ENCODE results near the gene GINS1. TPM values are rescaled to one million over a fixed set of nuclear protein-coding genes. Genes with fewer than 3 reads are reported as not detected.

Gene GINS1
- total and polyA plus RNA-seq, 2 donors (not counting 1 experiment from before 2014, with no cell fraction given) = 0.61 to 2.0 TPM

DNA sequence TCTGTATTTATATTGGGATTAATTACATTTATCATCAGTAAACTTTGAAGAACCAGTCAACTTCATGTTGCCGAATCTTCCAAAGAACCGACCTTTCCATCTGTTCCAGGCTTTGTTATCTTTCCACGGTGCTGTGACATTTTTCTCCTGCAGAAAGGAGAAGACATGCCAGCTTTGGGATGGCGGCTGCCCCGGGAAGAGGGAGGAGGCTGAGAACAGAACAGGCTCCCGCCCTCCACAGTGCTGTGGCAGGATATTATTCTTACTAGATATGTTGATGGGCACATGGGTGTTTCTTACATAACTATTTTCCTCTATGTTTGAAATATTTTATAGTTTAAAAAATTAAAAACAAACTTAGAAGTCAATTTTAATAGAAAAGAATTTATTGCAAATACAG lies 44.9 kb downstream of the GINS1 start:
- no peak for ATAC-seq (ENCODE audit: low read depth)
- Histone ChIP-seq H3K36me3 (replicated peaks in 1 of 2; ENCODE audit: control extremely low read depth in 1 of 2, control insufficient read depth in 1 of 2, extremely low read depth in 1 of 2, insufficient read depth in 2 of 2, low read length in 1 of 2) (no peaks in the 10 kb centered on the region), H3K79me2 (ENCODE audit: control insufficient read depth, insufficient read depth, low read length) (no peaks in the 10 kb centered on the region), H3K4me2 (replicated peaks; ENCODE audit: low read depth, low read length, poor library complexity, severe bottlenecking) (no peak overlapping the region), H3K4me1 (ENCODE audit: control insufficient read depth in 2 of 2, insufficient read depth in 2 of 2, low read length in 2 of 2) (no peaks in the 10 kb centered on the region), H3K4me3 (ENCODE audit: control extremely low read depth in 1 of 5, extremely low read depth in 1 of 5, insufficient read depth in 1 of 5, low read depth in 2 of 5, low read length in 4 of 5) (no peak overlapping the region), H3K9me3 (ENCODE audit: control extremely low read depth in 1 of 3, control insufficient read depth in 2 of 3, insufficient read depth in 1 of 3, low read length in 2 of 3) (no peaks in the 10 kb centered on the region), H3K9ac (ENCODE audit: low read length) (no peak overlapping the region), H4K20me1 (ENCODE audit: control insufficient read depth, insufficient read depth, low read length, poor library complexity, severe bottlenecking) (no peaks in the 10 kb centered on the region), H3K27me3 (replicated peaks in 1 of 4; ENCODE audit: control extremely low read depth in 1 of 4, control insufficient read depth in 3 of 4, insufficient read depth in 4 of 4, low read length in 3 of 4) (no peaks in the 10 kb centered on the region), H3K27ac (ENCODE audit: low read length in 2 of 2) (no peak overlapping the region), H2AFZ (ENCODE audit: insufficient read depth, low read depth, low read length, poor library complexity, severe bottlenecking) (no peak overlapping the region)
- WGBS (ENCODE audit: insufficient coverage) = 100% methylated on average over 3 of the region's 6 CpGs
- Mint-ChIP-seq H3K27me3 (no peaks in the 10 kb centered on the region), H3K4me1 (no peaks in the 10 kb centered on the region), H3K27ac (no peak overlapping the region), H3K9me3 (ENCODE audit: insufficient read depth) (peaks cover 4% of the 10 kb centered on the region), H3K4me3 (no peak overlapping the region)
- intact Hi-C loops (cut with micrococcal nuclease) = no loop called here
- POLR2A ChIA-PET = no interaction called here
- TF ChIP-seq, protein P1, sequence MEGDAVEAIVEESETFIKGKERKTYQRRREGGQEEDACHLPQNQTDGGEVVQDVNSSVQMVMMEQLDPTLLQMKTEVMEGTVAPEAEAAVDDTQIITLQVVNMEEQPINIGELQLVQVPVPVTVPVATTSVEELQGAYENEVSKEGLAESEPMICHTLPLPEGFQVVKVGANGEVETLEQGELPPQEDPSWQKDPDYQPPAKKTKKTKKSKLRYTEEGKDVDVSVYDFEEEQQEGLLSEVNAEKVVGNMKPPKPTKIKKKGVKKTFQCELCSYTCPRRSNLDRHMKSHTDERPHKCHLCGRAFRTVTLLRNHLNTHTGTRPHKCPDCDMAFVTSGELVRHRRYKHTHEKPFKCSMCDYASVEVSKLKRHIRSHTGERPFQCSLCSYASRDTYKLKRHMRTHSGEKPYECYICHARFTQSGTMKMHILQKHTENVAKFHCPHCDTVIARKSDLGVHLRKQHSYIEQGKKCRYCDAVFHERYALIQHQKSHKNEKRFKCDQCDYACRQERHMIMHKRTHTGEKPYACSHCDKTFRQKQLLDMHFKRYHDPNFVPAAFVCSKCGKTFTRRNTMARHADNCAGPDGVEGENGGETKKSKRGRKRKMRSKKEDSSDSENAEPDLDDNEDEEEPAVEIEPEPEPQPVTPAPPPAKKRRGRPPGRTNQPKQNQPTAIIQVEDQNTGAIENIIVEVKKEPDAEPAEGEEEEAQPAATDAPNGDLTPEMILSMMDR (IDR thresholded peaks at IDR 0.05) = no peak
- no peak for TF ChIP-seq EZH2 (IDR thresholded peaks at IDR 0.05; ENCODE audit: borderline replicate concordance, insufficient read depth, low read depth, low read length, poor library complexity, severe bottlenecking)
- CTCF ChIA-PET = no interaction called here
- no peak for DNase-seq

GRCh38 chr20:25453035-25453810 lies 45.8 kb downstream of the GINS1 start:
- H3K4me1 Mint-ChIP-seq = no peaks in the 10 kb centered on the region
- no peak overlapping the region for H3K4me2 ChIP-seq (replicated peaks; ENCODE audit: low read depth, low read length, poor library complexity, severe bottlenecking)
- WGBS (ENCODE audit: insufficient coverage) = 94% methylated on average over 23 of the region's 25 CpGs
- ATAC-seq (ENCODE audit: low read depth) = no peak
- H3K79me2 ChIP-seq (ENCODE audit: control insufficient read depth, insufficient read depth, low read length) = no peaks in the 10 kb centered on the region
- no peaks in the 10 kb centered on the region for H3K9me3 ChIP-seq (ENCODE audit: control extremely low read depth in 1 of 3, control insufficient read depth in 2 of 3, insufficient read depth in 1 of 3, low read length in 2 of 3)
- no peak overlapping the region for H3K4me3 Mint-ChIP-seq
- ChIA-PET CTCF (no interaction called here), POLR2A (no interaction called here)
- H3K27ac ChIP-seq (ENCODE audit: low read length in 2 of 2) = no peak overlapping the region
- H3K9me3 Mint-ChIP-seq (ENCODE audit: insufficient read depth) = peaks cover 4% of the 10 kb centered on the region
- TF ChIP-seq EZH2 (IDR thresholded peaks at IDR 0.05; ENCODE audit: borderline replicate concordance, insufficient read depth, low read depth, low read length, poor library complexity, severe bottlenecking) = no peak
- TF ChIP-seq, protein P1 (IDR thresholded peaks at IDR 0.05) = no peak
- no peaks in the 10 kb centered on the region for H3K36me3 ChIP-seq (replicated peaks in 1 of 2; ENCODE audit: control extremely low read depth in 1 of 2, control insufficient read depth in 1 of 2, extremely low read depth in 1 of 2, insufficient read depth in 2 of 2, low read length in 1 of 2)
- no peak for DNase-seq
- H3K4me3 ChIP-seq (ENCODE audit: control extremely low read depth in 1 of 5, extremely low read depth in 1 of 5, insufficient read depth in 1 of 5, low read depth in 2 of 5, low read length in 4 of 5) = no peak overlapping the region
- no peak overlapping the region for H2AFZ ChIP-seq (ENCODE audit: insufficient read depth, low read depth, low read length, poor library complexity, severe bottlenecking)
- no peak overlapping the region for H3K9ac ChIP-seq (ENCODE audit: low read length)
- intact Hi-C loops (cut with micrococcal nuclease) = no loop called here
- no peaks in the 10 kb centered on the region for H3K27me3 Mint-ChIP-seq
- no peaks in the 10 kb centered on the region for H3K4me1 ChIP-seq (ENCODE audit: control insufficient read depth in 2 of 2, insufficient read depth in 2 of 2, low read length in 2 of 2)
- no peak overlapping the region for H3K27ac Mint-ChIP-seq
- H3K27me3 ChIP-seq (replicated peaks in 1 of 4; ENCODE audit: control extremely low read depth in 1 of 4, control insufficient read depth in 3 of 4, insufficient read depth in 4 of 4, low read length in 3 of 4) = no peaks in the 10 kb centered on the region
- H4K20me1 ChIP-seq (ENCODE audit: control insufficient read depth, insufficient read depth, low read length, poor library complexity, severe bottlenecking) = no peaks in the 10 kb centered on the region

Data from B cell (primary cell).